Body of pancreas (tissue), 4 donors: ENCODE results near the gene GABBR1.

Experiments used
- CTCF ChIP-seq, 7 experiments: fragments of 450-650 bp in 4 of 7; fragments of 200-600 bp in 3 of 7; sonication (generic) in 3 of 7; IDR thresholded peaks; one replicate each; pipeline ENCODE4 v1.5.1; 2016 to 2019; ENCODE audit warnings: antibody characterized with exemption in 7 of 7
- POLR2A ChIP-seq, 3 donors: fragments of 450-650 bp; IDR thresholded peaks; one replicate each; pipeline ENCODE4 v1.6.1; 2016; ENCODE audit warnings: antibody characterized with exemption in 3 of 3, mild to moderate bottlenecking in 2 of 3

GRCh38 chr6:29590218-29590808 lies 42.7 kb downstream of the GABBR1 start:
- no peak for TF ChIP-seq CTCF (IDR thresholded peaks at IDR 0.05)
- no peak for TF ChIP-seq POLR2A (IDR thresholded peaks at IDR 0.05)
